HepG2 (cell line): ENCODE measurements around the gene TM4SF1. TPM values are rescaled to one million over a fixed set of nuclear protein-coding genes. Genes with fewer than 3 reads are reported as not detected.

Source experiments
- ARNT2 ChIP-seq: sonication (generic); formaldehyde crosslinking; IDR thresholded peaks from 2 replicates; pipeline ENCODE4 v1.8.0; 2022; ENCODE audit warnings: mild to moderate bottlenecking, low read depth, missing genetic modification reagents, moderate library complexity
- CHD2 ChIP-seq: IDR thresholded peaks from 2 replicates; pipeline ENCODE4 v1.6.1; 2011; ENCODE audit warnings: low read depth, low read length, improper control_type of control experiment
- FOXO1 ChIP-seq: sonication (generic); formaldehyde crosslinking; IDR thresholded peaks from 2 replicates; pipeline ENCODE4 v1.4.0; 2020; ENCODE audit warnings: missing genetic modification reagents
- KDM2A ChIP-seq: sonication (generic); formaldehyde crosslinking; IDR thresholded peaks from 2 replicates; pipeline ENCODE4 v1.4.0; 2020; ENCODE audit warnings: low read depth, missing genetic modification reagents, borderline replicate concordance
- MAZ ChIP-seq, 2 experiments: sonication (generic) in 1 of 2; formaldehyde crosslinking in 1 of 2; IDR thresholded peaks; 2 replicates each; pipeline versions ENCODE4 v1.5.0 to v1.6.1; 2012 to 2020; ENCODE audit warnings: low read depth in 2 of 2, mild to moderate bottlenecking in 2 of 2, borderline replicate concordance in 1 of 2, improper control_type of control experiment in 1 of 2, low read length in 1 of 2, missing genetic modification reagents in 1 of 2, moderate library complexity in 1 of 2
- MIXL1 ChIP-seq: IDR thresholded peaks from 2 replicates; pipeline ENCODE4 v1.6.1; 2016
- MYNN ChIP-seq: sonication (generic); formaldehyde crosslinking; IDR thresholded peaks from 2 replicates; pipeline ENCODE4 v1.4.0; 2020; ENCODE audit warnings: mild to moderate bottlenecking, low read depth, missing genetic modification reagents
- NBN ChIP-seq: fragments of 450-650 bp; conservative IDR thresholded peaks from 2 replicates; pipeline ENCODE4 v1.6.1; 2017
- NFE2L1 ChIP-seq: sonication (generic); formaldehyde crosslinking; IDR thresholded peaks from 2 replicates; pipeline ENCODE4 v1.4.0; 2020; ENCODE audit warnings: missing genetic modification reagents, mild to moderate bottlenecking, borderline replicate concordance
- POLR2AphosphoS5 ChIP-seq: IDR thresholded peaks from 2 replicates; pipeline ENCODE4 v1.6.1; 2012; ENCODE audit warnings: low read depth, low read length
- RBM22 ChIP-seq: fragments of 200-400 bp; formaldehyde crosslinking; optimal IDR thresholded peaks from 2 replicates; pipeline ENCODE3; 2017; ENCODE audit warnings: mild to moderate bottlenecking, low read length, moderate library complexity
- RFX5 ChIP-seq: IDR thresholded peaks from 2 replicates; pipeline ENCODE4 v1.6.1; 2011; ENCODE audit warnings: low read depth, low read length, improper control_type of control experiment
- RNF2 ChIP-seq: fragments of 450-650 bp; conservative IDR thresholded peaks from 2 replicates; pipeline ENCODE4 v1.6.1; 2016; ENCODE audit warnings: low read depth
- SRF ChIP-seq: IDR thresholded peaks from 2 replicates; pipeline ENCODE4 v1.6.1; 2011; ENCODE audit warnings: mild to moderate bottlenecking, low read depth, low read length, moderate library complexity
- TBX3 ChIP-seq: fragments of 450-650 bp; IDR thresholded peaks from 2 replicates; pipeline ENCODE4 v1.6.1; 2017; ENCODE audit warnings: antibody characterized with exemption, mild to moderate bottlenecking, inconsistent platforms, borderline replicate concordance
- U2AF1 ChIP-seq: fragments of 200-400 bp; formaldehyde crosslinking; optimal IDR thresholded peaks from 2 replicates; pipeline ENCODE3; 2017; ENCODE audit warnings: mild to moderate bottlenecking, low read depth, low read length
- ZC3H4 ChIP-seq: sonication (generic); formaldehyde crosslinking; IDR thresholded peaks from 2 replicates; pipeline ENCODE4 v1.4.0; 2020; ENCODE audit warnings: missing genetic modification reagents, borderline replicate concordance
- ZNF275 ChIP-seq: sonication (generic); formaldehyde crosslinking; IDR thresholded peaks from 2 replicates; pipeline ENCODE4 v1.8.0; 2022; ENCODE audit warnings: missing genetic modification reagents, mild to moderate bottlenecking, inconsistent platforms, borderline replicate concordance
- ZNF367 ChIP-seq: sonication (generic); formaldehyde crosslinking; IDR thresholded peaks from 2 replicates; pipeline ENCODE4 v1.4.0; 2020; ENCODE audit warnings: missing genetic modification reagents, borderline replicate concordance
- ZNF547 ChIP-seq: sonication (generic); formaldehyde crosslinking; IDR thresholded peaks from 2 replicates; pipeline ENCODE4 v1.5.1; 2020; ENCODE audit warnings: mild to moderate bottlenecking, missing genetic modification reagents
- ZNF577 ChIP-seq: sonication (generic); formaldehyde crosslinking; IDR thresholded peaks from 2 replicates; pipeline ENCODE4 v1.4.0; 2020; ENCODE audit warnings: mild to moderate bottlenecking, low read depth, missing genetic modification reagents, borderline replicate concordance
- ZNF720 ChIP-seq: sonication (generic); formaldehyde crosslinking; IDR thresholded peaks from 2 replicates; pipeline ENCODE4 v1.4.0; 2020; ENCODE audit warnings: missing genetic modification reagents
- ZNF878 ChIP-seq: sonication (generic); formaldehyde crosslinking; IDR thresholded peaks from 2 replicates; pipeline ENCODE4 v1.8.1; 2023; ENCODE audit warnings: mild to moderate bottlenecking, missing genetic modification reagents, moderate library complexity
- polyA plus RNA-seq, 8 experiments: library from polyadenylated mRNA; depleted of rRNA in 3 of 8; stranded (reverse) in 7 of 8; unstranded in 1 of 8; fragments of >200 nt; fragmentation: Illumina TruSeq in 4 of 8; extraction: Trizol in 4 of 8; gene quantifications; 2 replicates each; pipeline versions ENCODE4 v1.2.1 to v1.2.3, GENCODE V29; 2011 to 2016; ENCODE audit warnings: low read depth in 4 of 8, missing spikeins in 1 of 8, mixed read lengths in 1 of 8; ENCODE audit not compliant: insufficient read depth in 1 of 8
- total RNA-seq, 5 experiments: library from RNA; depleted of rRNA; stranded (reverse); fragments of >200 nt; fragmentation: Illumina TruSeq; extraction: Trizol; gene quantifications; 2 replicates each; pipeline ENCODE4 v1.2.3, GENCODE V29; 2016; ENCODE audit warnings: low read depth in 1 of 5
- TF ChIP-seq, protein P1 (sequence below): sonication (generic); formaldehyde crosslinking; IDR thresholded peaks from 2 replicates; pipeline ENCODE4 v1.9.0; 2021; ENCODE audit warnings: missing genetic modification reagents, mild to moderate bottlenecking, borderline replicate concordance

The TM4SF1 gene
- total and polyA plus RNA-seq, 2 of the 13 experiments (the other 11 are each of a cell fraction or from before 2014, with no cell fraction given) = 431 to 1,359 TPM

GRCh38 chr3:149368201-149368673 is 9.2 kb downstream of the TM4SF1 start (continued):
- TF ChIP-seq, protein P1, sequence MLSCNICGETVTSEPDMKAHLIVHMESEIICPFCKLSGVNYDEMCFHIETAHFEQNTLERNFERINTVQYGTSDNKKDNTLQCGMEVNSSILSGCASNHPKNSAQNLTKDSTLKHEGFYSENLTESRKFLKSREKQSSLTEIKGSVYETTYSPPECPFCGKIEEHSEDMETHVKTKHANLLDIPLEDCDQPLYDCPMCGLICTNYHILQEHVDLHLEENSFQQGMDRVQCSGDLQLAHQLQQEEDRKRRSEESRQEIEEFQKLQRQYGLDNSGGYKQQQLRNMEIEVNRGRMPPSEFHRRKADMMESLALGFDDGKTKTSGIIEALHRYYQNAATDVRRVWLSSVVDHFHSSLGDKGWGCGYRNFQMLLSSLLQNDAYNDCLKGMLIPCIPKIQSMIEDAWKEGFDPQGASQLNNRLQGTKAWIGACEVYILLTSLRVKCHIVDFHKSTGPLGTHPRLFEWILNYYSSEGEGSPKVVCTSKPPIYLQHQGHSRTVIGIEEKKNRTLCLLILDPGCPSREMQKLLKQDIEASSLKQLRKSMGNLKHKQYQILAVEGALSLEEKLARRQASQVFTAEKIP (CRISPR knock-in tag) = no peak
- TF ChIP-seq RNF2 (no peak), MYNN (no peak), ZNF577 (CRISPR knock-in tag) (no peak), ARNT2 (CRISPR knock-in tag) (0 out of 2 replicates have a peak, but pooled peaks have one; percentile 22), U2AF1 (no peak), RFX5 (no peak), ZNF367 (CRISPR knock-in tag) (no peak), ZNF720 (no peak), ZNF547 (CRISPR knock-in tag) (no peak), TBX3 (no peak), POLR2AphosphoS5 (peak; percentile 71), CHD2 (0 out of 2 replicates have a peak, but pooled peaks have one; percentile 40), NBN (no peak), KDM2A (CRISPR knock-in tag) (peak; percentile 45; the same call in 1 of the 2 replicates), RBM22 (peak; percentile 94), ZNF878 (CRISPR knock-in tag) (peak; percentile 52; the same call in 1 of the 2 replicates), MIXL1 (CRISPR knock-in tag) (no peak), ZNF275 (CRISPR knock-in tag) (no peak), MAZ (IDR thresholded peaks at IDR 0.05; ENCODE audit: borderline replicate concordance, low read depth, low read length) (no peak), MAZ (CRISPR knock-in tag; IDR thresholded peaks at IDR 0.05; ENCODE audit: low read depth) (no peak), SRF (no peak), ZC3H4 (CRISPR knock-in tag) (0 out of 2 replicates have a peak, but pooled peaks have one; percentile 35), FOXO1 (no peak), NFE2L1 (CRISPR knock-in tag) (no peak)
